GM18511 (cell line): ENCODE measurements around the gene CCDC27.
"Not testable (repeated sequence)": the region's sequence is repeated elsewhere in the genome, so short reads cannot be mapped to it uniquely, and the experiment has no call there.

Experiments used
- ATAC-seq: cut with Tn5 transposase; IDR thresholded peaks from one replicate; pipeline ENCODE4 v1.9.1; 2021; ENCODE audit warnings: mild to moderate bottlenecking, moderate library complexity; ENCODE audit not compliant: unreplicated experiment

Gene CCDC27

GRCh38 chr1:3788756-3789420 lies 36.6 kb downstream of the CCDC27 start:
- ATAC-seq = no peak

- no peak for ATAC-seq
Measured at GRCh38 chr1:3789421-3790300, 37.4 kb downstream of the CCDC27 start.

GRCh38 chr1:3790500-3790923 lies 38.3 kb downstream of the CCDC27 start:
- no peak for ATAC-seq

DNA sequence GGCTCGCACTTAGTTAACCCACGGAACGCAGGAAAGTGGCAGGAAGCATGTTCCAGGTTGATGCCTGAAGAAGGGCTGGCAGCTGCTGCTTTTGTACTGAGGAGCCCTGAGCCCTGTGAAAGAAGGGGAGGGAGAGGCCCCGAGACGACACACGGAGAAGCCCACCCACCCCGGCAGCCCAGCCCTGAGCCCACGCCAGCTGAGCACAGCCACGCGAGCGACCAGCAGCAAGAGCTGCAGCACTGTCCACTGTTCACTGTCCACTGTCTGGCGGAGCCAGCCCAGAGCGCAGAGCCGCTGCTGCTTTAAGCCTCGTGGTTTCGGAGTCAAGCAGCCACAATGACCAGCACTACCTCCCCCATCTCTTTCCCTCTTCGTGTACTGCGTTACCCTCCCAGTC lies 38.7 kb downstream of the CCDC27 start:
- ATAC-seq = no peak

DNA sequence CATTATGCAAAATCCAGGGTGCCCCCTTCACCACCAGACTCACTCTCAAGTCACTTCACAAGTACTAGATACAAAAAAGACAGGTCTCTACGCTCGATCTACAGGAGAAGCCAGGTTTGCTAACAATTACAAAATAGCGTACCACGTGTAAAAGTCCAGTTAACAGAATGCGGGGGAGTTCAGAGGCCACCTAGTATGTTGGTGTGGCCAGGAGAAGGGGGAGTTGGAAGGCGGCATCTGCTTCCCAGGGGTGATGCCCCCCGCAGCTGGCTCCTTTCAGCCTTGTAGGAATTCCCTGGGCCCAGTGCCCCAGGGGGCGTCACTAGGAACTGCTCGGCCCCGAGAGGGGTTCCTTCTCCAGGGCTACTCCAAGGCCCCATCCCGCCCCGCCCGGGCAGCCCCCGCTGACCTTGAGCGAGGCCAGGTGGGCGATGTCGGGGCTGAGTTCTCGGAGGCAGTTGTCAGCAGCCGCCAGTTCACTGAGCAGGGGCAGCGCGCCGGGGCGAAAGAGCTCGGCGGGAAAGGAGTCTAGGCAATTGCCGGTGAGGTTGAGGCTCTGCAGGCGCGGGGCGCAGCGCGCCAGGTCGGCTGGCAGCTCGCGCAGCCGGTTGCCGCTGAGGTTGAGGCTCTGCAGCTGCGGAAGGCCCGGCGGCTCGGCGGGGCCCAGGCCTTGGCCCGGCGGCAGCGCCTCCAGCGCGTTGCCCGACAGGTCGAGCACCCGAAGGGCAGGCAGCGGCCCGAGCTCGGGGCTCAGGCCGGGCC lies 43.4 kb downstream of the CCDC27 start:
- no peak for ATAC-seq

DNA sequence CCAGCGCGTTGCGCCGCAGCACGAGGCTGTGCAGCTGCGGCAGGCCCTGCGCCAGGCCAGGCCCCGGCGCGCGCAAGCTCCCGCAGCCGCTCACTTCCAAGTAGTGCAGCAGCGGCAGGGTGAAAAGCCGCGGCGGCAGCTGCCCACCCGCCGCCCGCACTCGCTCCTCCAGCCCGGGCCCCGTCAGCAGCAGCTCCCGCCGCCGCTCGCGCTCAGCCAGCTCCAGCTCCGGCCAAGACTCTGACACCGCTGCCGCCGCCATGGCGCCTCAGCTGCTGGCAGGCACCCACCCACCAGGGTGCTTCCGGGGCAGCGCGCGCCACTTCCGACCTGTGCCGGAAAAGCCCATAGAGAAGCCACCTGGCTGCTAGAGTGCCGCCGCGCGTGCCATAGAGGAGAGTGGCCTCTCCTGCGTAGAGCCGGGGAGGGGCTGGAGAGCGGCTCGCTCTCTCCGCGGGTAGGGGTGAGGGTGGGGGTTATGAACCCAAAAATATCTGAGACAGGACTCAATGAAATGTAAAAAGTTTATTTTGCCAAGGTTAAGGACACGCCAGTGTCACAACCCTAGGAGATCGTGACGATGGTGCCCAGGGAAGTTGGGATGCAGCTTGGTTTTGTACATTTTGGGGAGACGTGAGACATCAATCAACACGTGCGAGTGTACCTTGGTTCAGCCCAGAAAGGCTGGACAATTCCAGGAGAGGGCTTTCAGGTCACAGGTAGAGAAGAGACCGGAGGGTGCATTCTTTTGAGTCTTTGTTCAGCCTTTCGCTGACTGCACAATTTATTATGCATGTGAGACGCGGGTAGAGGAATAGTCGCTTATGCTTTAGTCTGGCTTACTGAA lies 44.2 kb downstream of the CCDC27 start, which contains the start of gene LRRC47:
Gene LRRC47 (minus strand): TSS at position 284 of the 847 bp plus-strand sequence. CDS start 22 bp downstream, at position 262.
- ATAC-seq = peak; percentile 97

DNA sequence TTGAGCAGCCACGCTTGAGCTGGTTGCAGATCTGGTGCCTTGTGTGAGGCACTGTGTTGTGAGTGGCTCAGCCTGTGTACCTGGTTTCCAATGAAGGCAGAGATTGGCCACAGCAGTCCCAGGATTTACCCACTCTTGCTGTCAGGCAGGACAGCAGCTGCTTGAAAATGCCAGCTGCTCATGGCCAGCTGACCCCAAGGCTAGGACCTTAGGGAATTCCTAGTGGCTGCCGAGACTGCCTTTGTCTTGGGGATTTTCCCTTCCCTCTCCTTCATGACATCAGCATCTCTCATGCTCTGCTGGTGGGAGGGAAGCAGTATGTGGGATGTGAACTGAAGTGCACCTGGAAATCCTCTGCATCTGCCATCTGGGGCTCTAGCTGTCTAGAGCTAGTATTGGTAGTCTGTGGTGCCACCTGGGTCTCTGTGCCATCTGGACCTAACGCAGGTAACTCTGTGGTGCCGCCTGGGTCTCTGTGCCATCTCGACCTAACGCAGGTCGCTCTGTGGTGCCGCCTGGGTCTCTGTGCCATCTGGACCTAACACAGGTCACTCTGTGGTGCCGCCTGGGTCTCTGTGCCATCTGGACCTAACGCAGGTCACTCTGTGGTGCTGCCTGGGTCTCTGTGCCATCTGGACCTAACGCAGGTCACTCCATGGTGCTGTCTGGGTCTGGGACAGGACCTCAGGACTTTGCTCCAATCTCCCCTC lies 47.9 kb downstream of the CCDC27 start:
- no peak for ATAC-seq

DNA sequence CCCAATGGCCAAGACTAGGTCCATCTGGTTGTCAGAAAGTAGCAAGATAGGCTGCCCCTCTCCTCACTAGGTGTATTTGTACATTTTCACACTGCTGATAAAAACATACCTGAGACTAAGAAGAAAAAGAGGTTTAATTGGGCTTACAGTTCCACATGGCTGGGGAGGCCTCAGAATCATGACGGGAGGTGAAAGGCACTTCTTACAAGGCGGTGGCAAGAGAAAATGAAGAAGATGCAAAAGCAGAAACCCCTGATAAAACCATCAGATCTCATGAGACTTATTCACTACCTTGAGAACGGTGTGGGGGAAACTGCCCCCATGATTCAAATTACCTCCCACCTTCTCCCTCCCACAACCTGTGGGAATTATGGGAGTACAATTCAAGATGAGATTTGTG lies 48.5 kb downstream of the CCDC27 start:
- ATAC-seq = not testable (repeated sequence)

- ATAC-seq = no peak
Measured at GRCh38 chr1:3803905-3804626, 51.8 kb downstream of the CCDC27 start.

DNA sequence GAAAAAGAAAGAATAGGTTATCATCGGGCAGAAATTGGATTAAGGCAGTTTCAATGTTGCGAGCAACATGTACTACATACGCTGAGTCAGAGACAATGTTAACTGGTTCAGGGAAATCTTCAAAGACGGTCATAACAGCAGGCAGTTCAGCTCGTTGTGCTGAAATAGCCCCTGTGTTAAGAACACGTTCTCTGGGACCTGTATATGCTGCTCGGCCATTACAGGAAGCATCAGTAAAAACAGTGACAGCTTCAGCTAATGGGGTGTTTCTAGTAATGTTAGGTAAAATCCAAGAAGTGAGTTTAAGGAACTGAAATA lies 52.3 kb downstream of the CCDC27 start:
- ATAC-seq = not testable (repeated sequence)

DNA sequence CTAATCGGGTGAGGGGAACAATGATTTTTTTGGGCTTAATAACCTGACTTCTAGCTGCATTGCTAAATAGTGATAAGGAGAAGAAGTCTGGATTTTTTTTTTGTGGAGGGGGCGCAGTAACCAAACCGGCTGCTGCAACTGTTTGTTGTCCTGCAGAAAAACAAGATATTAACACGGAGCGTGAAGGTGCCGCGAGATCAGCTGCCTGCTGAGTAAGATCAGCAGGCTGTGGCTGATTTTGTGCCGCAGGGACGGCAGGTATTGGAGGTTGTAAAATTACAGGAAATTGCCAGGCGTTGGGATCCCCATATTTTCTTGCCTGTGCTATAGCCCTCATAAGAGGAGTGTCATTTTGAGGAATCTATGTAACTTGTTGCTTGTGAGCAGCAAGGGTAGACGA lies 52.8 kb downstream of the CCDC27 start:
- ATAC-seq = no peak

- ATAC-seq = no peak
Measured at GRCh38 chr1:3807769-3808168, 55.5 kb downstream of the CCDC27 start.

- ATAC-seq = no peak
Measured at GRCh38 chr1:3809680-3810079, 57.4 kb downstream of the CCDC27 start.

- not testable (repeated sequence) for ATAC-seq
Measured at GRCh38 chr1:3810149-3810761, 58.0 kb downstream of the CCDC27 start.

DNA sequence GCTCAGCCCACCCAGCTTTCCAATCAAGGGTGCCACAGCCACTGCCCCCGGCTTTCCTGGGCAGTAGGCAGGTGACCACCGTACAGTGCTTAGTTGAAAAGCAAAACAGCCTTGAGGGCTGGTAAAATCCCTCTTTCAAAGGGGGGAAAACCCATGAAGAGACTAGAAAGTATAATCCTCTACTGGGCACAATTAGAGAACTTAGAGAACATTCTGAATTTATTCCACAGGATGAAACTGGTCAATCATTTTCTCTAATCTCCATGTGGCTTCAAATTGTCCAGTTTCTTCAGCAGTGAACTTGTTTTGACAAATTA lies 59.3 kb downstream of the CCDC27 start:
- ATAC-seq = no peak

- no peak for ATAC-seq
Measured at GRCh38 chr1:3814065-3814464, 61.8 kb downstream of the CCDC27 start.

- ATAC-seq = no peak
Measured at GRCh38 chr1:3814771-3815561, 62.7 kb downstream of the CCDC27 start.
